Activated gamma-delta T cell treated with anti-CD3 and anti-CD28 coated beads, Interleukin-2, amount 50 U/mL, for 16 hours (primary cell): Measurements from ENCODE around the gene CSNK1G3.
"Not testable (repeated sequence)": the region's sequence is repeated elsewhere in the genome, so short reads cannot be mapped to it uniquely, and the experiment has no call there.

ENCODE experiments used
- DNase-seq: peaks from one replicate; pipeline ENCODE4 v3.0.0-alpha.2; 2020; ENCODE audit warnings: low read depth

CSNK1G3 gene

GRCh38 chr5:123561230-123561629, 49.3 kb downstream of the CSNK1G3 start:
- no peak for DNase-seq

GRCh38 chr5:123571927-123572326, 60.0 kb downstream of the CSNK1G3 start:
- DNase-seq: no peak

GRCh38 chr5:123578390-123578789, 66.4 kb downstream of the CSNK1G3 start:
- no peak for DNase-seq

- DNase-seq: no peak
These were observed 67.4 kb downstream of the CSNK1G3 start for GRCh38 chr5:123579410-123579809.

GRCh38 chr5:123582550-123583285, 70.7 kb downstream of the CSNK1G3 start:
- DNase-seq: no peak

DNA sequence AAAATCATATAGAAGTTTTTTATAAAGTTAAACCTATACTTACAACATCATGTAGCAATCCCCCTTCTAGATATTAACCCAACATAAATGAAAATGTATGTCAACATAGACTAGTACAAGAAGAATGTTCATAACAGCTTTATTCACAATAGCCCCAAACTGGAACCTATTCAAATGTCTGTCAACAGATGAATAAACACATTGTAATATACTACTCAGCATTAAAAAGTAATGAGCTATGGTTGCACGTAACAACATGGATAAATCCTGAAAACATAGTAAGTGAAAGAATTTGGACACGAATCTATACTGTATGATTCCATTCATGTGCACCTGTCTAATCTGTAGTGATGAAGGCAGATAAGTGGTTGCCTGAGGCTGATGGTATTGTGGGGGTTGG, 73.9 kb downstream of the CSNK1G3 start:
- DNase-seq: no peak

GRCh38 chr5:123594434-123594833, 82.5 kb downstream of the CSNK1G3 start:
- DNase-seq: no peak

GRCh38 chr5:123597018-123597417, 85.0 kb downstream of the CSNK1G3 start:
- no peak for DNase-seq

DNA sequence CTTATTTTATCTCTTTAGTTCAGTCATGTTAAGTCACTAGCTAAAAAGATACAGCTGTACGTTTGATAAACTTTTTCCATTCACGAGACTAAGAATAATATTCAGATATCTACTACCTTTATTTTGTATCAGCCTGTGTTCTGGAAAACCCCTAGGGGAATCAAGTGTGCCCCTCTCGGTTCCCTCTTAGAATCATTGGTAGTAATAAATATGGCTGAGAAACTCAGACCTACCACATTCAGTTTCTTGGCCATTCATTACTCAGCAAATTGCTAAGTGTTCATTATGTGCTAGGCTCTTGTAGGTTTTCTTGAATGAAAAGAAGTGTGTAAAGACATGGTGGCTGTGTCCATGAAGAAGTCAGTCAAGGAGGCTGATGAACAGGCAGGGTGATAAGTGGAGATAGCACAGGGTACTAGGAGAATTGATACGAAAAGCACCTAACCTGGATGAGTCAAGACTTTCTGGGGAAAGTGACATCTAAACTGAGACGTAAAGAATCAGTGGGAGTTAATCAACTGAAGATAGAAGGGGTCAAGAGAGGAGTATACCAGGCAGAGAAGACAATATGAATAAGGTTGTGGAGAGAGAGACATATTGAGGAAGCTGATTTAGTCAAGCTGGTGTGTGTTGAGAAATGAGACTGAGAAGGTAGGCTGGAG, 86.2 kb downstream of the CSNK1G3 start:
- no peak for DNase-seq

DNA sequence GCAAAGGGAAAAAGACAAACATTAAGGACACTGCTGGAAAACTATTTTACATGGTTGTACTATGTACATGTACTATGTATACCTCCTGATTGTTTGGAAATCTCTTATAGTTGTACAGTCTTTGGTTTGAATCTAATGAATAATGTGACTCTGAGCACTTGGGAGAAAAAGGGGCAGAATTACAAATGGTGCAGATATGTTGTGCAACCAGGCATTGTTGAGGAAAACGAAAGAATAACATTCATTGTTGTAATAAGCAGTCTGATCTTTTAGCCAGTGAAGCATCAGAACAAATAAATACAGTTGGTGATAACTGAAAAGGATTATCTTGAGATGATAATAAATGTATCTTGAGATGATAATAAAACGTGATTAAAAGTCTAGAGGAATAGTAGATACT, 87.2 kb downstream of the CSNK1G3 start:
- no peak for DNase-seq

- no peak for DNase-seq
These were observed 89.6 kb downstream of the CSNK1G3 start for GRCh38 chr5:123601610-123602009.

- no peak for DNase-seq
These were observed 93.8 kb downstream of the CSNK1G3 start for GRCh38 chr5:123605822-123606221.

GRCh38 chr5:123610209-123610608, 98.2 kb downstream of the CSNK1G3 start:
- no peak for DNase-seq

- no peak for DNase-seq
These were observed 98.9 kb downstream of the CSNK1G3 start for GRCh38 chr5:123610665-123611405.

DNA sequence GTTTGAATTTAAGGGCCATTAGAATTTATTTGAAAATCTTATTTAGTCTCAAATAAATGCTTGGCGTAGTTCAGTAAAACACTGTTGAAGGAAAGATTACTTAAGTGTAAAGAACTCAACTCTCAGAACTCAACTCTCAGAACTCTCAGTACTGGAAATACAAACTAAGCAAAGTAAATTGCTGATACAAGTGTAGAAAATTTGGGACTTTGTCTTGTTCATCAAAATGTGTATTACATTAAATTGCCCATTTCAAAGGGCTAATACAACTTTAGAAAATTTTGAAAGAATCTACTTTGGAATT, 99.4 kb downstream of the CSNK1G3 start:
- no peak for DNase-seq

DNA sequence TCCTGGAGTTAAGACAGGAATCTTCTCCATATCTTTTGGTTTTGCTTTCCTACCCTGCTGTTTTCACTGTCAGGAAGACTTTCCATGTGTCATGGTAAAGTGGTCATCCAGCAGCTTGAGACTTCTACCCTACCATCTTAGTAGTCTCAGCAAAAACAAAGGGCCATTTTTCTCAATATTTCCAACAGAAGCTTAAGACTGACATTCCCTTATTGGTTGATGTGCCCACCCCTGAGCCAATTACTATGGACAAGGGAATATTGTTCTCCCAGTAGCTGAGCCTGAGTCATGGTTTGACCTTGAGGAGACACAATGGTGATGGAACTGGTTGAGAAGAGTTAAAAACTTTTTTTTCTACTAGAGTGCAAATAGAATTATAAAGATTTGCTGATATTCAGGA, 105.6 kb downstream of the CSNK1G3 start:
- DNase-seq: no peak

GRCh38 chr5:123626051-123626450, 114.1 kb downstream of the CSNK1G3 start:
- DNase-seq: no peak

GRCh38 chr5:123628860-123629544, 117.0 kb downstream of the CSNK1G3 start:
- no peak for DNase-seq

DNA sequence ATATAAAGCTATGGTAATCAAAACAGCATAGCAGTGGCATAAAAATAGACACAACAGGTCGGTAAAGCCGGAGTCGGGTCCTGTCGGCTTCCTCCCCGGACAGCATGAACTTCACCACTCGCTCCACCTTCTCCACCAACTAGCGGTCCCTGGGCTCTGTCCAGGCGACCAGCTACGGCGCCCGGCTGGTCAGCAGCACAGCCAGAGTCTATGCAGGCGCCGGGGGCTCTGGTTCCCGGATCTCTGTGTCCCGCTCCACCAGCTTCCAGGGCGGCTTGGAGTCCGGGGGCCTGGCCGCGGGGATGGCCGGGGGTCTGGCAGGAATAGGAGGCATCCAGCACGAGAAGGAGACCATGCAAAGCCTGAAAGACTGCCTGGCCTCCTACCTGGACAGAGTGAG, 124.0 kb downstream of the CSNK1G3 start:
- DNase-seq: no peak

- DNase-seq: not testable (repeated sequence)
These were observed 125.1 kb downstream of the CSNK1G3 start for GRCh38 chr5:123637028-123637427.

DNA sequence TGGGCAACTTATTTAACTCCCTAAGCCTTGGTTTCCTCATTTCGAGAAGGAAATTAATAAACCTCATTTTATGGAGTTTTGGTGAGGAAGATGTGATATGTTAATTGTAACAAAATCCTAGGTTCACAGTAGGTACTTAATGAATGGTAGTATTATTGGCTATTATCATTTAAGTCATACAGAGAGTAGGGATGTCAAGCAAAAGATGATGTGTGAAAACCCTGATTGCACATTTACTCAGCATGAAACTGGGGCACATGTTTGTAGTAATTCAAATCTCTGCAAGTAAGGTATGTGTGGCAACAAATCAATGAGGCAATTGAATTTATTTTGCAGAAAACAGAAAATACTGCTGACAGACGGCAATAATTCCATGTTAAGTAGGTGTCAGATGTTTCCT, 127.3 kb downstream of the CSNK1G3 start:
- DNase-seq: no peak

DNA sequence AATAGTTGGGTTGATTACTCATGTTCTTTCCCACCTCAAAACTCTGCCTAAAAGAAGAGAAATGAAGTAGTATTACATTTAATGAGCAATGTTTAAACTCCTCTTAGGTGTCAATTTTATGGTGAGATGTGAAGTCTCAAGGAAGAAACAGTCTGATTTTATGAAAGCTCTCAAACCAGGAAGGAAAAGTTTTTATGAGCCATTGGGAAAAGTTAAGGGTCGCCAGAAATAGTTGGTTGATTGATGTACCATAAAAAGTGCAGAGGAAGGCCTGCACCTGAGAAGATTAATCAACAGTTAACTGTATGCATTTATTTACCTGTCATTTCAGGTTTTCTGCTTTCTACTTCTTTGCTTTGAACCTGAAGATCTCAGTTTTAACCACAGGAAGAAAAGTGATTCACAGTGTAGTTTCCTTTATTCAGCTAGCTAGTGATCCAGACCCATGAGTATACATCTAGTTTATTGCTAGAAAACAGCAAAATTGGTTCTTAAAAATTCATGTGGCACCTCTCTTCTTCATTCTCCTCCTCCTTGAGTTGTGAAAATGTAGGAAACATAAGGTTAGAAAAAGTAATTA, 133.1 kb downstream of the CSNK1G3 start:
- no peak for DNase-seq
